Ishikawa (cell line): ENCODE measurements around the gene APOL5.
A peak's percentile ranks its signal among the peaks of the same experiment; 100 is the strongest.

ENCODE experiments used
- CEBPB ChIP-seq: IDR thresholded peaks from 2 replicates; pipeline ENCODE4 v1.6.1; 2012
- CREB1 ChIP-seq: IDR thresholded peaks from 2 replicates; pipeline ENCODE4 v1.6.1; 2012; ENCODE audit warnings: low read depth
- EGR1 ChIP-seq: IDR thresholded peaks from 2 replicates; pipeline ENCODE4 v1.6.1; 2012
- EP300 ChIP-seq: IDR thresholded peaks from 2 replicates; pipeline ENCODE4 v1.6.1; 2012; ENCODE audit warnings: borderline replicate concordance
- FOXM1 ChIP-seq: IDR thresholded peaks from 2 replicates; pipeline ENCODE4 v1.6.1; 2012; ENCODE audit warnings: low read depth, borderline replicate concordance
- MAX ChIP-seq: IDR thresholded peaks from 2 replicates; pipeline ENCODE4 v1.6.1; 2012
- NFIC ChIP-seq: IDR thresholded peaks from 2 replicates; pipeline ENCODE4 v1.6.1; 2012
- RAD21 ChIP-seq: IDR thresholded peaks from 2 replicates; pipeline ENCODE4 v1.6.1; 2012; ENCODE audit warnings: low read depth
- REST ChIP-seq: IDR thresholded peaks from 2 replicates; pipeline ENCODE4 v1.6.1; 2012; ENCODE audit warnings: low read depth, mild to moderate bottlenecking
- TAF1 ChIP-seq: IDR thresholded peaks from 2 replicates; pipeline ENCODE4 v1.6.1; 2012; ENCODE audit warnings: low read depth, mild to moderate bottlenecking
- TCF12 ChIP-seq: IDR thresholded peaks from 2 replicates; pipeline ENCODE4 v1.6.1; 2012; ENCODE audit warnings: low read depth
- TEAD4 ChIP-seq: IDR thresholded peaks from 2 replicates; pipeline ENCODE4 v1.6.1; 2012
- USF1 ChIP-seq: IDR thresholded peaks from 2 replicates; pipeline ENCODE4 v1.6.1; 2012
- YY1 ChIP-seq: IDR thresholded peaks from 2 replicates; pipeline ENCODE4 v1.6.1; 2012; ENCODE audit warnings: low read depth
- ZBTB7A ChIP-seq: IDR thresholded peaks from 2 replicates; pipeline ENCODE4 v1.6.1; 2012; ENCODE audit warnings: low read depth

Gene APOL5

GRCh38 chr22:35708917-35709316 lies 8.8 kb upstream of the APOL5 start:
- no peak for TF ChIP-seq REST
- no peak for TF ChIP-seq TCF12
- TF ChIP-seq RAD21, result no peak
- no peak for TF ChIP-seq TEAD4

GRCh38 chr22:35711336-35711735 lies 6.3 kb upstream of the APOL5 start:
- TF ChIP-seq EGR1, result no peak
- no peak for TF ChIP-seq TAF1
- no peak for TF ChIP-seq RAD21
- no peak for TF ChIP-seq CREB1
- no peak for TF ChIP-seq CEBPB
- TF ChIP-seq TEAD4, result no peak
- no peak for TF ChIP-seq FOXM1
- TF ChIP-seq NFIC, result no peak
- no peak for TF ChIP-seq MAX
- TF ChIP-seq USF1, result no peak
- TF ChIP-seq TCF12, result no peak
- TF ChIP-seq EP300, result no peak
- no peak for TF ChIP-seq REST
- TF ChIP-seq YY1, result no peak
- no peak for TF ChIP-seq ZBTB7A

GRCh38 chr22:35712672-35713071 lies 5.0 kb upstream of the APOL5 start:
- TF ChIP-seq RAD21 (peak; percentile 39; the same call in 1 of the 2 replicates), CEBPB (no peak), YY1 (peak; percentile 66)

GRCh38 chr22:35719212-35719875 lies 1.7 kb downstream of the APOL5 start:
- no peak for TF ChIP-seq TEAD4
- no peak for TF ChIP-seq EP300
- no peak for TF ChIP-seq CREB1
- TF ChIP-seq FOXM1, result no peak

GRCh38 chr22:35721960-35722359 lies 4.3 kb downstream of the APOL5 start:
- TF ChIP-seq EGR1, result no peak
- TF ChIP-seq CREB1, result no peak
- TF ChIP-seq TEAD4, result no peak
- no peak for TF ChIP-seq NFIC
- TF ChIP-seq ZBTB7A, result no peak
- TF ChIP-seq FOXM1, result no peak
- no peak for TF ChIP-seq REST
- TF ChIP-seq TCF12, result no peak
- no peak for TF ChIP-seq EP300
- no peak for TF ChIP-seq MAX
- TF ChIP-seq RAD21, result no peak
- TF ChIP-seq YY1, result no peak
- TF ChIP-seq CEBPB, result no peak
- no peak for TF ChIP-seq USF1
- TF ChIP-seq TAF1, result no peak
